GM12874 (cell line): ENCODE measurements around the gene CPNE4.

Experiments used
- CTCF ChIP-seq: IDR thresholded peaks from 2 replicates; pipeline ENCODE4 v1.5.1; 2011; ENCODE audit warnings: low read depth, mild to moderate bottlenecking, control low read depth, low read length, moderate library complexity; ENCODE audit not compliant: insufficient read depth

CPNE4 gene

DNA sequence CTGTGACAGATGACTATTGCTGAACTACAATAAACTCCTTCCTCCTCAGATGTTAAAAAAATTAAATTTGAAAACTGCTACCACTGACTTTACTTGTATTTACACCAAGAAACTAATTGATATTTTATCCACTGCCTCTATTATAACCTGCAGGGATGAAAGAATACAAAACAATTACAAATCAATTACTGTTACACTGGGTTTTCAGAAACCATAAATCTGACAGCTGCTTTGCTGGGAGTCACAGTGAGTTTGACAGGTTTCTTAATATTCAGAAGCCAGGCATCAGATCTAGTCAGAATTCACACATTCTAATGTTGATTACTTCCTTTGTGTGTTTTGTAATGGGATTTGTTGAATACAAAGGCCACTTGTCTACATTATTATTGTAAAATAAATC, 279.4 kb downstream of the CPNE4 start:
- TF ChIP-seq CTCF: no peak

GRCh38 chr3:131750256-131750655, 284.6 kb downstream of the CPNE4 start:
- TF ChIP-seq CTCF: no peak

GRCh38 chr3:131749826-131750225, 285.0 kb downstream of the CPNE4 start:
- TF ChIP-seq CTCF: no peak

DNA sequence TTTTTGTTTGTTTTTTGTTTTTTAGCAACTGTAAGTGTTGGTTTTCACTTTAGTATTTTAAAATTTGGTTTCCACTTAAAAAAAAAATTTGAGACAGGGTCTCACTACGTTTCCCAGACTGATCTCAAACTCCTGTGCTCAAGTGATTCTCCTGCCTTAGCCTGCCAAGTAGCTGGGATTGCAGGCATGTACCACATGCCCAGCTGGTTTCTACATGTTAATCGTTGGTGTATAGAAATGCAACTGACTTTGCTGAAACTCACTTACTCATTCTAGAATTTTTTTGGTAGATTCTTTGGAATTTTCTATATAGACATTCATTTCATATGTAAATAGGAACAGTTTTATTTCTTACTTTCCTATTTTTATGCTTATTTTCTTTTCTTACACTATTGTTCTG, 287.3 kb downstream of the CPNE4 start:
- no peak for TF ChIP-seq CTCF

GRCh38 chr3:131744765-131745164, 290.0 kb downstream of the CPNE4 start:
- TF ChIP-seq CTCF: no peak

GRCh38 chr3:131743126-131743525, 291.7 kb downstream of the CPNE4 start:
- no peak for TF ChIP-seq CTCF

- no peak for TF ChIP-seq CTCF
These were observed 295.6 kb downstream of the CPNE4 start for GRCh38 chr3:131739211-131739610.

- TF ChIP-seq CTCF: no peak
These were observed 296.7 kb downstream of the CPNE4 start for GRCh38 chr3:131738095-131738494.
